H9 (cell line): ENCODE results near the gene EIF3D. TPM values are rescaled to one million over a fixed set of nuclear protein-coding genes. Genes with fewer than 3 reads are reported as not detected.

Source experiments
- DNase-seq: peaks from one replicate; pipeline ENCODE4 v3.0.0-alpha.2; 2017
- H2AFZ ChIP-seq: one replicate; pipeline ENCODE4 v1.6.1; 2013; ENCODE audit warnings: mild to moderate bottlenecking, low read length, control low read depth, moderate library complexity
- H2AK5ac ChIP-seq: 2 replicates; pipeline ENCODE4 v1.6.1; 2013; ENCODE audit warnings: low read length, control low read depth, mixed read lengths; ENCODE audit not compliant: insufficient read length
- H2BK120ac ChIP-seq: one replicate; pipeline ENCODE4 v1.6.1; 2013; ENCODE audit warnings: low read depth, mild to moderate bottlenecking, low read length, control low read depth, inconsistent platforms; ENCODE audit not compliant: poor library complexity, severe bottlenecking
- H2BK12ac ChIP-seq: 2 replicates; pipeline ENCODE4 v1.6.1; 2013; ENCODE audit warnings: low read length, control low read depth, mixed read lengths, low read depth; ENCODE audit not compliant: insufficient read length
- H2BK15ac ChIP-seq: 2 replicates; pipeline ENCODE4 v1.6.1; 2013; ENCODE audit warnings: low read depth, low read length, control low read depth
- H2BK20ac ChIP-seq: one replicate; pipeline ENCODE4 v1.6.1; 2013; ENCODE audit warnings: low read depth, mild to moderate bottlenecking, low read length, control low read depth, inconsistent platforms; ENCODE audit not compliant: poor library complexity, severe bottlenecking
- H2BK5ac ChIP-seq: 2 replicates; pipeline ENCODE4 v1.6.1; 2013; ENCODE audit warnings: low read length, control low read depth, mixed read lengths; ENCODE audit not compliant: insufficient read length
- H3K14ac ChIP-seq: 2 replicates; pipeline ENCODE4 v1.6.1; 2013; ENCODE audit warnings: low read length, control low read depth; ENCODE audit not compliant: insufficient read depth
- H3K18ac ChIP-seq: 2 replicates; pipeline ENCODE4 v1.6.1; 2013; ENCODE audit warnings: low read depth, mild to moderate bottlenecking, mixed read lengths, low read length, control low read depth; ENCODE audit not compliant: insufficient read length
- H3K23ac ChIP-seq: 2 replicates; pipeline ENCODE4 v1.6.1; 2013; ENCODE audit warnings: low read length, control low read depth, mixed read lengths, low read depth; ENCODE audit not compliant: insufficient read length
- H3K23me2 ChIP-seq: 2 replicates; pipeline ENCODE4 v1.6.1; 2013; ENCODE audit warnings: low read depth, mild to moderate bottlenecking, mixed read lengths, low read length, control low read depth; ENCODE audit not compliant: insufficient read length, poor library complexity, severe bottlenecking
- H3K27ac ChIP-seq: 2 replicates; pipeline ENCODE4 v1.5.1; 2013; ENCODE audit warnings: low read length, control low read depth, mixed read lengths, low read depth; ENCODE audit not compliant: insufficient read length
- H3K27me3 ChIP-seq: 2 replicates; pipeline ENCODE4 v1.6.1; 2013; ENCODE audit warnings: low read length, control low read depth, inconsistent platforms; ENCODE audit not compliant: insufficient read depth
- H3K4ac ChIP-seq: 2 replicates; pipeline ENCODE4 v1.6.1; 2013; ENCODE audit warnings: low read depth, mild to moderate bottlenecking, control low read depth, inconsistent platforms, low read length, moderate library complexity
- H3K4me1 ChIP-seq: 2 replicates; pipeline ENCODE4 v1.6.1; 2013; ENCODE audit warnings: low read length, control low read depth, inconsistent platforms; ENCODE audit not compliant: insufficient read depth
- H3K4me2 ChIP-seq: 2 replicates; pipeline ENCODE4 v1.6.1; 2013; ENCODE audit warnings: low read length, control low read depth, mixed read lengths; ENCODE audit not compliant: insufficient read length, insufficient read depth
- H3K56ac ChIP-seq: 2 replicates; pipeline ENCODE4 v1.6.1; 2013; ENCODE audit warnings: low read depth, mild to moderate bottlenecking, mixed read lengths, low read length, control low read depth; ENCODE audit not compliant: insufficient read length
- H3K79me1 ChIP-seq: 2 replicates; pipeline ENCODE4 v1.6.1; 2013; ENCODE audit warnings: low read depth, mild to moderate bottlenecking, moderate library complexity, low read length, control low read depth, inconsistent platforms; ENCODE audit not compliant: insufficient read depth, poor library complexity, severe bottlenecking
- H3K79me2 ChIP-seq: 2 replicates; pipeline ENCODE4 v1.6.1; 2013; ENCODE audit warnings: low read length, control low read depth, inconsistent platforms; ENCODE audit not compliant: insufficient read depth
- H3K9ac ChIP-seq: 2 replicates; pipeline ENCODE4 v1.6.1; 2013; ENCODE audit warnings: low read length, control low read depth, mixed read lengths; ENCODE audit not compliant: insufficient read length; ENCODE audit errors: extremely low read depth
- H3K9me3 ChIP-seq: one replicate; pipeline ENCODE4 v1.6.1; 2013; ENCODE audit warnings: low read depth, low read length, inconsistent platforms; ENCODE audit not compliant: control insufficient read depth
- H3T11ph ChIP-seq: one replicate; pipeline ENCODE4 v1.6.1; 2013; ENCODE audit warnings: mild to moderate bottlenecking, low read length, control low read depth, inconsistent platforms
- H4K20me1 ChIP-seq: one replicate; pipeline ENCODE4 v1.6.1; 2013; ENCODE audit not compliant: control insufficient read depth, insufficient read length, insufficient read depth
- H4K5ac ChIP-seq: 2 replicates; pipeline ENCODE4 v1.6.1; 2013; ENCODE audit warnings: low read depth, mild to moderate bottlenecking, mixed read lengths, low read length, control low read depth; ENCODE audit not compliant: insufficient read length
- H4K8ac ChIP-seq: replicated peaks from 2 replicates; pipeline ENCODE4 v1.6.1; 2013; ENCODE audit warnings: low read length, control low read depth, mixed read lengths, low read depth; ENCODE audit not compliant: insufficient read length
- H4K91ac ChIP-seq: 2 replicates; pipeline ENCODE4 v1.6.1; 2013; ENCODE audit warnings: low read depth, mild to moderate bottlenecking, moderate library complexity, mixed read lengths, low read length, control low read depth; ENCODE audit not compliant: insufficient read length
- H3K27ac Mint-ChIP-seq, 3 experiments: 2 replicates in 2 of 3; 3 replicates in 1 of 3; pipeline ENCODE4 v1.8.0; 2020 to 2021; ENCODE audit warnings: mixed read lengths in 3 of 3, mild to moderate bottlenecking in 1 of 3, moderate library complexity in 1 of 3
- H3K27me3 Mint-ChIP-seq: 2 replicates; pipeline ENCODE4 v1.8.0; 2021; ENCODE audit warnings: low read depth, mild to moderate bottlenecking, moderate library complexity, mixed read lengths
- H3K36me3 Mint-ChIP-seq, 3 experiments: 2 replicates in 2 of 3; 3 replicates in 1 of 3; pipeline ENCODE4 v1.8.0; 2020 to 2021; ENCODE audit warnings: low read depth in 3 of 3, mixed read lengths in 3 of 3; ENCODE audit not compliant: insufficient read depth in 1 of 3
- H3K4me1 Mint-ChIP-seq, 2 experiments: 2 replicates each; pipeline ENCODE4 v1.8.0; 2020; ENCODE audit warnings: mixed read lengths in 2 of 2
- H3K4me3 Mint-ChIP-seq, 2 experiments: 2 replicates in 1 of 2; 3 replicates in 1 of 2; pipeline ENCODE4 v1.8.0; 2020 to 2021; ENCODE audit warnings: mild to moderate bottlenecking in 2 of 2, mixed read lengths in 2 of 2, moderate library complexity in 1 of 2
- H3K9me3 Mint-ChIP-seq, 2 experiments: 2 replicates in 1 of 2; 3 replicates in 1 of 2; pipeline ENCODE4 v1.8.0; 2020; ENCODE audit warnings: mild to moderate bottlenecking in 2 of 2, mixed read lengths in 2 of 2, moderate library complexity in 1 of 2
- CTCF ChIP-seq: fragments of 200-600 bp; sonication (generic); conservative IDR thresholded peaks from 3 replicates; pipeline ENCODE4 v1.8.0; 2021; ENCODE audit warnings: antibody characterized with exemption, mild to moderate bottlenecking
- WGBS: extraction: QIAGEN DNeasy Blood & Tissue Kit; methylation state at CpG from one replicate; pipeline ENCODE4 v1.1.7; 2013; ENCODE audit warnings: missing lambda C conversion rate, low lambda C conversion rate, mixed read lengths; ENCODE audit not compliant: insufficient read length; ENCODE audit errors: extremely low coverage; 5-methylcytosine and 5-hydroxymethylcytosine counted together
- total RNA-seq: library from RNA; stranded (reverse); gene quantifications from 2 replicates; pipeline ENCODE4 v1.2.1, GENCODE V29; 2021

EIF3D gene
- total RNA-seq, 1 experiment from 2014 or later, result 198 TPM

DNA sequence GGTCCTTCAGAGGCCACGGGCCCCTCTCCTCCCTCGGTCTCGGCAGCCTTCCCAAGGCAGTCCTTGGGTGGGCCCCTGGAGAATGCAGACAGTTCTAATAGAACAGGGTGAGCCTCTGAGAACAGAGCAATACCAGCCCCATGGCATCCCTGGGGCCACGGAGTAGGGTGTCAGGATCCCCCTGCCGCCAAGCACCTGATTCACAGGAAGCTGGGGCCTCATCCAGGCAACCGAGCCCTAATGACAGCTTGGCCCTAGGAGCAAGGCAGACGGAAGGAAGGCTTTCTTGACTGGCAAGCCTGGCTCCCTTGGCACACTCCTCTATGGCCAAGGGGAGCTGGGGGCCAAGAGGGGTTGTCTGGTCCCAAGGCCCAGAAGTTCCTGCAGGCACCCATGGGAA lies 62.7 kb downstream of the EIF3D start:
- no CpG with 5 or more reads among the region's 7 CpGs for WGBS
- no peak overlapping the region for H4K5ac ChIP-seq
- no peak overlapping the region for H2AK5ac ChIP-seq
- H3T11ph ChIP-seq, result no peak overlapping the region
- TF ChIP-seq CTCF, result no peak
- H3K4me1 ChIP-seq, result peaks cover 2% of the 10 kb centered on the region; the same call in 1 of the 2 replicates
- no peak overlapping the region for H2BK12ac ChIP-seq
- no peaks in the 10 kb centered on the region for H4K20me1 ChIP-seq
- no peak overlapping the region for H4K91ac ChIP-seq
- no peak overlapping the region for H3K23ac ChIP-seq
- no peak overlapping the region for H3K27ac Mint-ChIP-seq
- H3K9me3 Mint-ChIP-seq, result no peaks in the 10 kb centered on the region
- H3K14ac ChIP-seq, result no peak overlapping the region
- H2AFZ ChIP-seq, result no peak overlapping the region
- no peak overlapping the region for H3K27ac ChIP-seq
- no peak overlapping the region for H3K18ac ChIP-seq
- peaks cover 12 to 16% of the 10 kb centered on the region in 2 experiments for H3K4me1 Mint-ChIP-seq
- H3K4ac ChIP-seq, result no peak overlapping the region
- no peak overlapping the region for H4K8ac ChIP-seq
- no peaks in the 10 kb centered on the region for H3K27me3 Mint-ChIP-seq
- no peak overlapping the region for H3K4me3 Mint-ChIP-seq
- H3K36me3 Mint-ChIP-seq, result peaks cover 0 to 15% (median 14%) of the 10 kb centered on the region in 3 experiments; a peak in 4 of 7 replicates
- H3K4me2 ChIP-seq, result no peak overlapping the region
- H3K79me1 ChIP-seq, result no peaks in the 10 kb centered on the region
- H2BK120ac ChIP-seq, result no peak overlapping the region
- H2BK15ac ChIP-seq, result no peak overlapping the region
- no peak overlapping the region for H3K9ac ChIP-seq
- no peaks in the 10 kb centered on the region for H3K9me3 ChIP-seq
- no peak overlapping the region for H2BK5ac ChIP-seq
- H2BK20ac ChIP-seq, result no peak overlapping the region
- no peak overlapping the region for H3K56ac ChIP-seq
- H3K23me2 ChIP-seq, result no peaks in the 10 kb centered on the region
- no peak for DNase-seq
- no peaks in the 10 kb centered on the region for H3K79me2 ChIP-seq
- no peaks in the 10 kb centered on the region for H3K27me3 ChIP-seq
